ENCODE data around the gene CMBL. TPM values are rescaled to one million over a fixed set of nuclear protein-coding genes. Genes with fewer than 3 reads are reported as not detected.
"Not testable (repeated sequence)": the region's sequence is repeated elsewhere in the genome, so short reads cannot be mapped to it uniquely, and the experiment has no call there.

The CMBL gene
- total RNA-seq, 2 experiments from 2014 or later: 1.2 to 1.4 TPM

- POLR2A ChIA-PET: no interaction called here
- H3K9me3 Mint-ChIP-seq: no peaks in the 10 kb centered on the region
- H3K27me3 Mint-ChIP-seq: peaks cover 1% of the 10 kb centered on the region
- no peaks in the 10 kb centered on the region for H3K36me3 Mint-ChIP-seq (ENCODE audit: low read depth)
- CTCF ChIA-PET: interaction anchor here (0.8 to 0.9 kb wide), 3 partner anchors 78 to 341 kb away, joined by 3 read pairs; no protein-coding TSS in a partner anchor
- TF ChIP-seq CTCF (IDR thresholded peaks at IDR 0.05): no peak
- DNase-seq (no peak), ATAC-seq (no peak)
- no peak overlapping the region for H3K4me3 Mint-ChIP-seq
- peaks cover 13% of the 10 kb centered on the region for H3K4me1 Mint-ChIP-seq (ENCODE audit: low read depth)
- no peak overlapping the region for H3K27ac Mint-ChIP-seq
- intact Hi-C loops (cut with micrococcal nuclease): loop anchor here (10.0 kb wide), 2 partner anchors 68 to 338 kb away; partner anchors contain the start of gene MARCHF6
Measured at GRCh38 chr5:10286862-10287227, 20.9 kb downstream of the CMBL start.

DNA sequence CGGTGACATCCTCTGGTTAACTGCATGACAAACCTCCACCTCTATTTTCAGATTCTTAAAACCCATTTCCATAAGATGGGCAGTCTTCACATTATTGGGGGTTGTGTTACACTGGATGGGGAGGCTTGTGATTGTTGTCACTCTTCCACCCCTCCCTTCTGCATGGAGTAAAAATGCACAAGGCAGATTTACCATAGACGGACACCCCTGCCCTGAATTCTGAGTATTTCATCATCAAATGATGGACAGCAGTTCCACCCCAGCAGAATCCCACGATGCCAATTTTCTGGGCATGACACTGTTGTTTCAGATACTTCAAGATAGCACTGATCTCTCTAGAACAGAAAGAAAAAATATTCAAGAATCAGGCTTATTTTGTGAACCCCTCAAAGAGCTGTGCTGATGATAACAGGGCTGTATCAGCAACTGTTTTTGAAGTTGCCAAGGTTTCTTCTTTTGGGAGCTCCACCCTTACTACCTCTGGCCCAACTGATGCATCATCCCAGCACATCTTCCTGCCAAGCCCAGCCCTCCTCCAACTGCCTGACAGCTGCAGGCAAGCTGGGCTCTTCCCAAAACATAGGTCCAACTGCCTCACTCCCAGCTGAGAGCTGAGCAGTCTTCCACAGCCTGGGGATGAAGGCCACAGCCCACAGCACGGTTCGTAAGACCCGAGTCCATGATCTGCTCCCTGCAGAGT, 21.4 kb downstream of the CMBL start:
- peaks cover 1% of the 10 kb centered on the region for H3K27me3 Mint-ChIP-seq
- H3K4me1 Mint-ChIP-seq (ENCODE audit: low read depth): peaks cover 13% of the 10 kb centered on the region
- intact Hi-C loops (cut with micrococcal nuclease): loop anchor here (10.0 kb wide), 2 partner anchors 68 to 338 kb away; partner anchors contain the start of gene MARCHF6

GRCh38 chr5:10285362-10285761, 22.3 kb downstream of the CMBL start:
- not testable (repeated sequence) for DNase-seq; H3K27me3 Mint-ChIP-seq; H3K9me3 Mint-ChIP-seq; H3K4me3 Mint-ChIP-seq; ATAC-seq; H3K27ac Mint-ChIP-seq; H3K36me3 Mint-ChIP-seq (ENCODE audit: low read depth)
- ChIA-PET CTCF (interaction anchor here (4.7 kb wide), 1 partner anchor 79 kb away, joined by 32 read pairs; no protein-coding TSS in a partner anchor), POLR2A (interaction anchor here (0.6 kb wide), 1 partner anchor 68 kb away, joined by 3 read pairs; the partner anchor contains the start of gene MARCHF6)
- peaks cover 13% of the 10 kb centered on the region for H3K4me1 Mint-ChIP-seq (ENCODE audit: low read depth)
- intact Hi-C loops (cut with micrococcal nuclease): loop anchor here (2.0 to 10.0 kb wide), 3 partner anchors 69 to 339 kb away; partner anchors contain the start of gene MARCHF6

More for the DNA sequence above, 21.4 kb downstream of the CMBL start:
- no peak for TF ChIP-seq CTCF (IDR thresholded peaks at IDR 0.05)
- Mint-ChIP-seq H3K27ac (no peak overlapping the region), H3K4me3 (no peak overlapping the region), H3K36me3 (ENCODE audit: low read depth) (no peaks in the 10 kb centered on the region), H3K9me3 (no peaks in the 10 kb centered on the region)
- POLR2A ChIA-PET: interaction anchor here (0.6 kb wide), 1 partner anchor 67 kb away, joined by 3 read pairs; the partner anchor contains the start of gene MARCHF6
- DNase-seq (no peak), ATAC-seq (no peak)
- CTCF ChIA-PET: interaction anchor here (0.8 to 4.7 kb wide), 4 partner anchors 78 to 342 kb away, joined by 3 to 32 read pairs (median 3); no protein-coding TSS in a partner anchor

- H3K27ac Mint-ChIP-seq: no peak overlapping the region
- H3K36me3 Mint-ChIP-seq (ENCODE audit: low read depth): no peaks in the 10 kb centered on the region
- intact Hi-C loops (cut with micrococcal nuclease): loop anchor here (2.0 to 10.0 kb wide), 3 partner anchors 71 to 341 kb away; partner anchors contain the start of gene MARCHF6
- ChIA-PET POLR2A (interaction anchor here (1.0 kb wide), 1 partner anchor 29 kb away, joined by 3 read pairs; no protein-coding TSS in a partner anchor), CTCF (interaction anchor here (0.6 to 4.7 kb wide), 50 partner anchors 9 to 344 kb away, joined by 3 to 32 read pairs (median 4); partner anchors contain the start of genes MARCHF6 and ROPN1L)
- H3K27me3 Mint-ChIP-seq: peaks cover 1% of the 10 kb centered on the region
- no peak overlapping the region for H3K4me3 Mint-ChIP-seq
- DNase-seq: peak; percentile 89
- H3K4me1 Mint-ChIP-seq (ENCODE audit: low read depth): peaks cover 13% of the 10 kb centered on the region
- peak; percentile 94 for TF ChIP-seq CTCF (IDR thresholded peaks at IDR 0.05)
- peak; percentile 99 for ATAC-seq
- H3K9me3 Mint-ChIP-seq: no peaks in the 10 kb centered on the region
Measured at GRCh38 chr5:10283927-10284635, 23.6 kb downstream of the CMBL start.

DNA sequence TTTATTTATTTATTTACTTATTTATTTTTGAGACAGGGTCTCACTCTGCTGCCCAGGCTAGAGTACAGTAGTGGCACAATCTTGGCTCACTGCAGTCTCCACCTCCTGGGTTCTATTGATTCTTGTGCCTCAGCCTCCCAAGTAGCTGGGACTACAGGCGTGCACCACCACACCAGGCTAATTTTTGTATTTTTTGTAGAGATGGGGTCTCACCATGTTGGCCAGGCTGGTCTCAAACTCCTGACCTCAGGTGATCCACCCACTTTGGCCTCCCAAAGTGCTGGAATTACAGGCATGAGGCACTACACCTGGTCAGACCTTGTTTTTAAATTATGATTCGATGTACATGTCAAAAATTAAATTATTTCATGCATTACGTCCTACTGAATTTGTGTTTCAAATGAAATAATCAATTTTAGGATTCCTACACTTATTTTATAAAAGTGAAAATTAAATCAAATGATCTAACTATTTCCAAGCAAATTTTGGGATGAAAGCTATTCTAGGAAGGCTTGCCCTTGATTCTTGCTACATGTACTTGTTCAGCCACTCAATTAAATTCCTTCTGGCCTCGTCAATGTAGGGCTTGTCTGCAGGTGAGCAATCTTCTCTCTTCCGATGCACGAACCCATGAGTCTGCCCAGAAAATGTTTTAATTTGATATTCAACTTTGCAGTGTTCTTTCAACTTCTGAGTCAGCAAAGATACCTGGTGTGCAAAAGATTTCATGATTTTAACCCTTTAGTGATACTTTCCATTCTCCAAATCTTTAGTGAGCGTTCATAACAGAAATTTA, 27.6 kb downstream of the CMBL start:
- intact Hi-C loops (cut with micrococcal nuclease): loop anchor here (10.0 kb wide), 2 partner anchors 75 to 345 kb away; partner anchors contain the start of gene MARCHF6
- ATAC-seq (no peak), DNase-seq (no peak)
- no peaks in the 10 kb centered on the region for H3K27me3 Mint-ChIP-seq
- ChIA-PET CTCF (interaction anchor here (0.9 to 1.4 kb wide), 3 partner anchors 15 to 144 kb away, joined by 3 read pairs; no protein-coding TSS in a partner anchor), POLR2A (no interaction called here)
- no peaks in the 10 kb centered on the region for H3K36me3 Mint-ChIP-seq (ENCODE audit: low read depth)
- TF ChIP-seq CTCF (IDR thresholded peaks at IDR 0.05): no peak
- no peak overlapping the region for H3K4me3 Mint-ChIP-seq
- H3K27ac Mint-ChIP-seq: no peak overlapping the region
- no peaks in the 10 kb centered on the region for H3K9me3 Mint-ChIP-seq
- H3K4me1 Mint-ChIP-seq (ENCODE audit: low read depth): peaks cover 15% of the 10 kb centered on the region

All from activated CD8-positive, alpha-beta T cell treated with anti-CD3 and anti-CD28 coated beads for 36 hours (primary cell).